OCI-LY7 (cell line): Measurements from ENCODE around the gene CARD19. TPM values are rescaled to one million over a fixed set of nuclear protein-coding genes. Genes with fewer than 3 reads are reported as not detected.

Source experiments
- BruUV-seq: library from RNA; stranded (reverse); fragments of 400-500 nt; replicated peaks from 2 replicates; lab custom pipeline; 2021; lab: Mats Ljungman, UMichigan
- CTCF ChIA-PET: fragments of 300-600 bp; sonication (Branson Sonifier 250); formaldehyde crosslinking; loops from one replicate; lab custom pipeline; 2022; ENCODE audit warnings: antibody characterized with exemption; ENCODE audit not compliant: unreplicated experiment; lab: Charles Lee
- POLR2A ChIA-PET: fragments of 300-600 bp; sonication (Branson Sonifier 250); formaldehyde crosslinking; loops from one replicate; lab custom pipeline; 2022; ENCODE audit warnings: antibody characterized with exemption; lab: Charles Lee
- DNase-seq: peaks from one replicate; pipeline ENCODE4 v3.0.0-alpha.2; 2015; ENCODE audit warnings: low spot score
- H2AFZ ChIP-seq: fragments of 200-600 bp; sonication (generic), shearing (Covaris generic); 2 replicates; pipeline ENCODE4 v1.6.1; 2014; ENCODE audit warnings: mild to moderate bottlenecking, antibody characterized with exemption, low read length, moderate library complexity
- H3K27ac ChIP-seq: fragments of 200-600 bp; sonication (generic); 2 replicates; pipeline ENCODE4 v1.5.1; 2014; ENCODE audit warnings: mixed run types, low read depth, mild to moderate bottlenecking, moderate library complexity, low read length, inconsistent platforms; ENCODE audit not compliant: poor library complexity, severe bottlenecking
- H3K36me3 ChIP-seq: fragments of 200-600 bp; sonication (generic); 2 replicates; pipeline ENCODE4 v1.6.1; 2014; ENCODE audit warnings: mild to moderate bottlenecking, antibody characterized with exemption, low read length, moderate library complexity, mixed read lengths; ENCODE audit not compliant: insufficient read depth
- H3K4me1 ChIP-seq: fragments of 200-600 bp; sonication (generic); 2 replicates; pipeline ENCODE4 v1.5.1; 2014; ENCODE audit warnings: mild to moderate bottlenecking, low read length; ENCODE audit not compliant: insufficient read depth, poor library complexity, severe bottlenecking
- H3K4me2 ChIP-seq: fragments of 200-600 bp; sonication (generic); 2 replicates; pipeline ENCODE4 v1.6.1; 2014; ENCODE audit warnings: mild to moderate bottlenecking, low read length
- H3K4me3 ChIP-seq: fragments of 200-600 bp; sonication (generic); 2 replicates; pipeline ENCODE4 v1.5.1; 2014; ENCODE audit warnings: mild to moderate bottlenecking, low read depth, low read length; ENCODE audit not compliant: poor library complexity, severe bottlenecking
- H3K79me2 ChIP-seq: fragments of 200-600 bp; sonication (generic); 2 replicates; pipeline ENCODE4 v1.6.1; 2016; ENCODE audit warnings: low read depth, mild to moderate bottlenecking, low read length, moderate library complexity, mixed read lengths; ENCODE audit not compliant: insufficient read depth
- H3K9me2 ChIP-seq: fragments of 200-600 bp; sonication (generic); 2 replicates; pipeline ENCODE4 v1.6.1; 2016; ENCODE audit warnings: mild to moderate bottlenecking, low read length, mixed read lengths; ENCODE audit not compliant: insufficient read depth
- H3K9me3 ChIP-seq: fragments of 200-600 bp; sonication (generic); 2 replicates; pipeline ENCODE4 v1.6.1; 2014; ENCODE audit warnings: mild to moderate bottlenecking, mixed run types, low read length, mixed read lengths
- H4K20me1 ChIP-seq: fragments of 200-600 bp; sonication (generic); 2 replicates; pipeline ENCODE4 v1.6.1; 2014; ENCODE audit warnings: mild to moderate bottlenecking, antibody characterized with exemption, low read length, moderate library complexity, mixed read lengths; ENCODE audit not compliant: insufficient read depth
- EZH2phosphoT487 ChIP-seq: fragments of 200-600 bp; sonication (generic); IDR thresholded peaks from 2 replicates; pipeline ENCODE4 v1.6.1; 2018; ENCODE audit warnings: low read depth, borderline replicate concordance, mild to moderate bottlenecking, mixed run types, antibody characterized with exemption, low read length, moderate library complexity, mixed read lengths
- intact Hi-C: fragments of 100-400 bp; cut with micrococcal nuclease; formaldehyde crosslinking; loops from one replicate; pipeline ENCODE4 v1.10.0; 2022; ENCODE audit not compliant: unreplicated experiment
- total RNA-seq, 2 experiments: library from RNA; depleted of rRNA in 1 of 2; stranded (reverse); fragments of >200 nt in 1 of 2; shearing (Covaris generic) in 1 of 2; gene quantifications; 2 replicates each; pipeline ENCODE4 v1.2.3, GENCODE V29; 2014 to 2022
- TF ChIP-seq, protein P1 (sequence below): fragments of 200-600 bp; sonication (generic); conservative IDR thresholded peaks from 2 replicates; pipeline ENCODE4 v1.5.1; 2014; ENCODE audit warnings: mild to moderate bottlenecking, antibody characterized with exemption, low read length, moderate library complexity, mixed read lengths

The CARD19 gene
- total RNA-seq, 2 experiments from 2014 or later: 15.8 to 26.8 TPM

DNA sequence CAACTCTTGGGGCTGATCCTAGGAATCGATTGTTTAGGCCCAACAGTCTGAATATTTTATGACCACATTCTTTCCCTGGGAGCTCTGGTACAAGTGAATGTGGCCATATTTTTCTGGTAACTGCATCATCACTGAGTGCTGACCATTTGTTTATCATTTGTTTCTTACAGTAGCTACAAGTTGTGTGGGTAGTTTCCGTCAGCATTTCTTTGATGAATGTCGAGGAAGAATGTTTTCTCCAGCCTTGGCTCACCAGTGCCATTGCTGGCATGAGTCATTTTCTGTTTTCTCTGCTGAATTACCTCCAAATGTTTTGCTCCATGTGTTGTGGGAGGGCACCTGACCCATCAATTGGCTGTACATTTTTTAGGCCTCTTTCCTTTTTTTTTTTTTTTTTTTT is 14.1 kb upstream of the CARD19 start:
- intact Hi-C loops: no loop called here
- TF ChIP-seq, protein P1, sequence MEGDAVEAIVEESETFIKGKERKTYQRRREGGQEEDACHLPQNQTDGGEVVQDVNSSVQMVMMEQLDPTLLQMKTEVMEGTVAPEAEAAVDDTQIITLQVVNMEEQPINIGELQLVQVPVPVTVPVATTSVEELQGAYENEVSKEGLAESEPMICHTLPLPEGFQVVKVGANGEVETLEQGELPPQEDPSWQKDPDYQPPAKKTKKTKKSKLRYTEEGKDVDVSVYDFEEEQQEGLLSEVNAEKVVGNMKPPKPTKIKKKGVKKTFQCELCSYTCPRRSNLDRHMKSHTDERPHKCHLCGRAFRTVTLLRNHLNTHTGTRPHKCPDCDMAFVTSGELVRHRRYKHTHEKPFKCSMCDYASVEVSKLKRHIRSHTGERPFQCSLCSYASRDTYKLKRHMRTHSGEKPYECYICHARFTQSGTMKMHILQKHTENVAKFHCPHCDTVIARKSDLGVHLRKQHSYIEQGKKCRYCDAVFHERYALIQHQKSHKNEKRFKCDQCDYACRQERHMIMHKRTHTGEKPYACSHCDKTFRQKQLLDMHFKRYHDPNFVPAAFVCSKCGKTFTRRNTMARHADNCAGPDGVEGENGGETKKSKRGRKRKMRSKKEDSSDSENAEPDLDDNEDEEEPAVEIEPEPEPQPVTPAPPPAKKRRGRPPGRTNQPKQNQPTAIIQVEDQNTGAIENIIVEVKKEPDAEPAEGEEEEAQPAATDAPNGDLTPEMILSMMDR: no peak
- TF ChIP-seq EZH2phosphoT487: no peak
- peaks cover 90% of the 10 kb centered on the region for H3K36me3 ChIP-seq
- no peaks in the 10 kb centered on the region for H4K20me1 ChIP-seq
- H3K27ac ChIP-seq: no peak overlapping the region
- ChIA-PET CTCF (no interaction called here), POLR2A (no interaction called here)
- no peaks in the 10 kb centered on the region for H3K9me3 ChIP-seq
- no peak overlapping the region for H3K4me2 ChIP-seq
- BruUV-seq: no TSS peak
- H3K4me3 ChIP-seq: no peak overlapping the region
- no peaks in the 10 kb centered on the region for H3K4me1 ChIP-seq
- no peak for DNase-seq
- no peaks in the 10 kb centered on the region for H3K9me2 ChIP-seq
- H3K79me2 ChIP-seq: no peaks in the 10 kb centered on the region
- H2AFZ ChIP-seq: no peak overlapping the region

DNA sequence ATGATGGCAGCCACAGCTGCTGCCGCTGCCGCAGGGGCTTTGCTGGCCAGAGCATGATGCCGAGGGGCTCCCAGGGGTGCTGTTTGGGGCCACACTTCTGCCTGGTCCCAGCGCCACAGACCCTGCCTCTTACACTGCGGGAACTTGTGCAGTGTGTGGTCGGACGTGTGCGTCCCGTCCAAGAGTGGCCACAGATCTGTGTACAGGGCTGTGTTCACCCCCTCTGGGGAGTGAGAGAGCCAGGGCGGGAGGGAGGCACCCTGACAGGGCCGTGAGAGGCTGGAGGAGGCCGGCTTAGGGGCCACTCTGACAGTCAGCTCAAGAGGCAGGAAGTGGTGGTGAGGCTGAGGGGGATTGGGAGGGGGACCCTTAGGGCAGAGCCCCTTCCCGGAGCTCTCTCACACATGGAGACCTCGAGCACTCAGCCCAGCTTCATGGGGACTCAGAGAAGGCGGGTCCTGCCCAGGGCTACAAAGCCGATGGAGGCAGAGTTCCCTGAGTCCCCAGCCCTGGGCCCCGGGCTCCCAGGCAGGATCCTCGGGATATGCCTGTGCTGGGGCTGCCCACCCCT is 13.1 kb upstream of the CARD19 start:
- Histone ChIP-seq H3K4me1 (no peaks in the 10 kb centered on the region), H3K27ac (no peak overlapping the region), H4K20me1 (no peaks in the 10 kb centered on the region), H3K9me2 (no peaks in the 10 kb centered on the region), H2AFZ (no peak overlapping the region), H3K4me3 (no peak overlapping the region), H3K4me2 (no peak overlapping the region), H3K79me2 (no peaks in the 10 kb centered on the region), H3K9me3 (no peaks in the 10 kb centered on the region), H3K36me3 (peaks cover 83% of the 10 kb centered on the region)
- TF ChIP-seq EZH2phosphoT487: no peak
- TF ChIP-seq, protein P1: no peak
- BruUV-seq: no TSS peak
- intact Hi-C loops: no loop called here
- POLR2A ChIA-PET: no interaction called here
- DNase-seq: no peak
- CTCF ChIA-PET: no interaction called here

DNA sequence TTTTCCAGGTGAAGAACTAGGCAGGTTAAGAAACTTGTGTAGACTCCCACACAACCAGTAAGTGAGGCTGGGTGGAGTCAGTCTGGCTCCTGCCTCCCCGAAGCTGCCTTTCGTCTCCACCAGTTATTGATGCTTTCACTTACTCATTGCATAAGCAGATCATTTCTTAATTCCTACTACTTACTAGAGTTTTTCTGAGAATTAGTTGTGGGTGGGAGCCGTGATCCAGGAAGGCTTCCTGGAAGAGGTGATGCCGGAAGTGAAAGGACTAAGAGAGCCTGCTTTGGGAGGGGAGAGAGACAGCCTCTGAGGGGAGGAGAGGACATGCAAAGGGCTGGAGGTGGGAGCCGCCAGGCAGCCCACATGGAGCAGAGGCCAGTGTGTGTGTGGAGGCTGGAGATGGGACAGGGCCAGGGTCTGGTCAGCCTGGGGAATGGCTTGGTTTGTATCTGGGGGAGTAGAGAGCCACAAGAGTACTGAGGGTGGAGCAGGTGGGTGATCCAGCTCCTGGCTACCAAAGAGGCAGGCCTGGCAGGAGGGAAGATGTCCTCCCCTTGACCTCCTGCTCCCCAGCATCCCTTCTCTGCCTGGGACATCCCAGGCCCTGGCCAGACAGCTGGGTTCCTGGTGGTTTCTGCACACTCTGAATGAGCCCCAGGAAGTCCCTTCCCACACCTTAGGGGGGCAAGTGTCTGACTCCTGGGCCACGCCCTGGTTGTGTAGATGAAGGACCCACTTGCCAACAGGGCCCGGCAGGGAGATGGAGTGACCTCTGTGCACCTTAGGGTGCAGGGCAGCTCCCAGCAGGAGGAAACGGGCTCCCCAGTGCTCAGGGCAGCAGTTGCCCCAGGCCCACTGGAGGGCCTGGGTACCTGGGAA is 12.2 kb upstream of the CARD19 start:
- CTCF ChIA-PET: no interaction called here
- Histone ChIP-seq H3K79me2 (no peaks in the 10 kb centered on the region), H3K4me3 (no peak overlapping the region), H3K36me3 (peaks cover 81% of the 10 kb centered on the region), H4K20me1 (no peaks in the 10 kb centered on the region), H3K4me1 (no peaks in the 10 kb centered on the region), H3K9me3 (no peaks in the 10 kb centered on the region), H3K9me2 (no peaks in the 10 kb centered on the region), H3K4me2 (no peak overlapping the region), H2AFZ (no peak overlapping the region), H3K27ac (no peak overlapping the region)
- POLR2A ChIA-PET: no interaction called here
- no peak for DNase-seq
- no TSS peak for BruUV-seq
- TF ChIP-seq, protein P1: no peak
- TF ChIP-seq EZH2phosphoT487: no peak
- intact Hi-C loops: no loop called here
